Tibial artery (tissue), 4 donors: ENCODE data around the gene PPFIA2.

ENCODE experiments used
- DNase-seq, 2 donors: peaks; one replicate each; pipeline ENCODE4 v3.0.0-alpha.2; 2019
- H3K27ac ChIP-seq, 2 donors: fragments of 200-600 bp; sonication (generic) in 1 of 2; 1 replicate in 1 of 2; 2 replicates in 1 of 2; pipeline ENCODE4 v1.5.1; 2018 to 2019; ENCODE audit warnings: mild to moderate bottlenecking in 1 of 2
- H3K27me3 ChIP-seq, 2 donors: fragments of 200-600 bp; sonication (generic) in 1 of 2; one replicate each; pipeline versions ENCODE4 v1.5.1 to v1.6.0; 2016 to 2019
- H3K36me3 ChIP-seq, 3 donors: fragments of 200-600 bp; sonication (generic) in 2 of 3; one replicate each; pipeline ENCODE4 v1.5.1; 2016 to 2019; ENCODE audit warnings: mild to moderate bottlenecking in 2 of 3
- H3K4me1 ChIP-seq, 4 donors: fragments of 200-600 bp; sonication (generic) in 2 of 4; 1 replicate in 3 of 4; 2 replicates in 1 of 4; pipeline ENCODE4 v1.5.1; 2016 to 2019
- H3K4me3 ChIP-seq, 2 donors: fragments of 200-600 bp; sonication (generic) in 1 of 2; 1 replicate in 1 of 2; 2 replicates in 1 of 2; pipeline ENCODE4 v1.5.1; 2018 to 2019; ENCODE audit warnings: mild to moderate bottlenecking in 2 of 2
- H3K9me3 ChIP-seq, 3 donors: fragments of 200-600 bp; sonication (generic) in 1 of 3; one replicate each; pipeline ENCODE4 v1.5.1; 2016 to 2019
- intact Hi-C: fragments of 100-400 bp; cut with DNase I; formaldehyde crosslinking; loops from one replicate; pipeline ENCODE4 v1.15.0; 2023; ENCODE audit warnings: low total_unique reads
- TF ChIP-seq, protein P1 (sequence below), 2 experiments: fragments of 200-600 bp in 1 of 2; fragments of 450-650 bp in 1 of 2; IDR thresholded peaks; one replicate each; pipeline ENCODE4 v1.5.1; 2017 to 2019; ENCODE audit warnings: antibody characterized with exemption in 2 of 2, mild to moderate bottlenecking in 1 of 2, moderate library complexity in 1 of 2

Gene PPFIA2

DNA sequence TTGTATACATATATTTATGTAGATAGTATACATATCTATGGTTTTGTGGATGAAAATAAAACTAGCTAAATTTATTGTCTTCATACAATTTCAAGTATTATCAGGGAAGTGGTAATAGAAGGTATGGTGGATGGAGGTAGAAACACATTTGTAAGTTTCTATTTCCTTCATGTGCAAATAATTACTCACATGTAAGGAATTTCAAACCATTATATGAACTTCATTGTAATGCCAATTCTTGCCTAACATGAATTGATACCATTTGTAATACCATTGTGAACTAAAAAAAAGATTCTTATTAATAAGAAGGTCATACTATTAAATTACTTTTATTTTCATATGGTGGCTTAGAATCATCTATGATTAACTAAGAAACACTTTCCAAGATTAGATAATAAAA is 20.1 kb upstream of the PPFIA2 start:
- H3K9me3 ChIP-seq, result no peaks in the 10 kb centered on the region
- TF ChIP-seq, protein P1, sequence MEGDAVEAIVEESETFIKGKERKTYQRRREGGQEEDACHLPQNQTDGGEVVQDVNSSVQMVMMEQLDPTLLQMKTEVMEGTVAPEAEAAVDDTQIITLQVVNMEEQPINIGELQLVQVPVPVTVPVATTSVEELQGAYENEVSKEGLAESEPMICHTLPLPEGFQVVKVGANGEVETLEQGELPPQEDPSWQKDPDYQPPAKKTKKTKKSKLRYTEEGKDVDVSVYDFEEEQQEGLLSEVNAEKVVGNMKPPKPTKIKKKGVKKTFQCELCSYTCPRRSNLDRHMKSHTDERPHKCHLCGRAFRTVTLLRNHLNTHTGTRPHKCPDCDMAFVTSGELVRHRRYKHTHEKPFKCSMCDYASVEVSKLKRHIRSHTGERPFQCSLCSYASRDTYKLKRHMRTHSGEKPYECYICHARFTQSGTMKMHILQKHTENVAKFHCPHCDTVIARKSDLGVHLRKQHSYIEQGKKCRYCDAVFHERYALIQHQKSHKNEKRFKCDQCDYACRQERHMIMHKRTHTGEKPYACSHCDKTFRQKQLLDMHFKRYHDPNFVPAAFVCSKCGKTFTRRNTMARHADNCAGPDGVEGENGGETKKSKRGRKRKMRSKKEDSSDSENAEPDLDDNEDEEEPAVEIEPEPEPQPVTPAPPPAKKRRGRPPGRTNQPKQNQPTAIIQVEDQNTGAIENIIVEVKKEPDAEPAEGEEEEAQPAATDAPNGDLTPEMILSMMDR (IDR thresholded peaks at IDR 0.05), result no peak
- intact Hi-C loops, result no loop called here
- H3K4me1 ChIP-seq, result no peaks in the 10 kb centered on the region
- no peaks in the 10 kb centered on the region for H3K36me3 ChIP-seq
- H3K27me3 ChIP-seq, result no peaks in the 10 kb centered on the region
- no peak overlapping the region for H3K27ac ChIP-seq
- DNase-seq, result no peak
- no peak overlapping the region for H3K4me3 ChIP-seq

DNA sequence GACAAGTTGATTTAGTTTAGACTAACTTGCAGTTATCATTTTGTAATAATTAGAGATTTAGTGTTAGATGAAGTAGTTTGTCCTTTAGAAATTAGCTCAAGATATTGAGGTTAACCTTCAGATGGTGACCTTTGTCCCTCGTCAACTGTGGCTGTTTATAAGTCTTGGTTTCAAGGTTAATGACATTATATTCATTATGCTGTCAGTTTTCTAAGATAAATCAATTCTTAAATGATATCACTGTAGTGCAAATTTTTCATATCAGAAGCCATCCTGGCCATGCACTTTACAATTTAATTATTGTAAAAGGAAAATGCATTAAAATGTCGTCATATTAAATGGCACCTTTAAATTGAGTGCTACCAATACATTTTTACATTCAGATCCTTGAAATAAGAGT is 19.6 kb upstream of the PPFIA2 start:
- TF ChIP-seq, protein P1 (IDR thresholded peaks at IDR 0.05), result no peak
- no peaks in the 10 kb centered on the region for H3K36me3 ChIP-seq
- intact Hi-C loops, result no loop called here
- no peaks in the 10 kb centered on the region for H3K9me3 ChIP-seq
- H3K27me3 ChIP-seq, result no peaks in the 10 kb centered on the region
- H3K27ac ChIP-seq, result no peak overlapping the region
- H3K4me3 ChIP-seq, result no peak overlapping the region
- no peaks in the 10 kb centered on the region for H3K4me1 ChIP-seq
- DNase-seq, result no peak

DNA sequence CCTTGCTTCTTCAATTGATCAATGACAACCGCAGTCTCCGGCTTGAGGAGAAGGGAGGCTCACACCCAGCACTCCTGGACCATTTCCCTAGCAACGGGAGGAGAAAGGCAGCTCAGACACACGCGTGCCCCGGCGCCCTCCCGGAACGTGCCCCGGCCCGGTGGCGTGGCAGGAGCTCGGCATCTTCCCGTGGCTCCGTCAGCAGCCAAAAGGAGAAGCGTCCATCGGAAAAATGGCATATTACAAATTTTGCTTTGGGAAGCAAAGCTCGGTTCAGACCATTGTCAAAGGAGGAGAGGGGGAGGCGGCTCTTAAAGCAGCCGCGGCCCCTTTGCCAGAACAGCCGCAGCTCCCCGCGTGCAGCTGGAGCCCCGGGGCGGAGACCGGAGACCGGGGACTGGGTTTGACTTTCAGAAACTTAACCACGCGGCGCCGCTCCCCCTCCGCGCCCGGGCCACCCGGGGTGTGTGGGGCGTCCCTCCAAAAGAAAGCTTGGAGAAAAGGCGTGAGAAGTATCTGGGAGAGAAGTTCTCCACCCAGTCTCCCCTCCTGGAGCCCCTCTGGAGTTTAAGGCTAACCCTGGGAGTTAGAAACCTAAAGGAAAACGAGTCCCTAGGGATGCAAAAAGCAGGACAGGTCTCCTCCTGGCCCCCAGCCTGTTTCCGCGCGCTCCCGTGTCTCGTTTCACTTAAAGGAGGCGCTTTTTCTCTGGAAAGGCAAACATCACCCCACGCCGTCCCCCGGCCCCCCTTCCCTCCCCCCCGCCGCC is 545 bp downstream of the PPFIA2 start:
- Histone ChIP-seq H3K4me1 (peaks cover 0 to 27% (median 0%) of the 10 kb centered on the region in 4 donors), H3K27me3 (no peaks in the 10 kb centered on the region), H3K27ac (peak overlapping the region; percentile 63 to 73), H3K4me3 (peak overlapping the region; percentile 61 to 80), H3K9me3 (no peaks in the 10 kb centered on the region), H3K36me3 (no peaks in the 10 kb centered on the region)
- TF ChIP-seq, protein P1 (IDR thresholded peaks at IDR 0.05), result no peak
- DNase-seq, result peak; percentile 30 to 69
- intact Hi-C loops, result loop anchor here (2.0 kb wide), 1 partner anchor 60 kb away; no protein-coding TSS in a partner anchor

DNA sequence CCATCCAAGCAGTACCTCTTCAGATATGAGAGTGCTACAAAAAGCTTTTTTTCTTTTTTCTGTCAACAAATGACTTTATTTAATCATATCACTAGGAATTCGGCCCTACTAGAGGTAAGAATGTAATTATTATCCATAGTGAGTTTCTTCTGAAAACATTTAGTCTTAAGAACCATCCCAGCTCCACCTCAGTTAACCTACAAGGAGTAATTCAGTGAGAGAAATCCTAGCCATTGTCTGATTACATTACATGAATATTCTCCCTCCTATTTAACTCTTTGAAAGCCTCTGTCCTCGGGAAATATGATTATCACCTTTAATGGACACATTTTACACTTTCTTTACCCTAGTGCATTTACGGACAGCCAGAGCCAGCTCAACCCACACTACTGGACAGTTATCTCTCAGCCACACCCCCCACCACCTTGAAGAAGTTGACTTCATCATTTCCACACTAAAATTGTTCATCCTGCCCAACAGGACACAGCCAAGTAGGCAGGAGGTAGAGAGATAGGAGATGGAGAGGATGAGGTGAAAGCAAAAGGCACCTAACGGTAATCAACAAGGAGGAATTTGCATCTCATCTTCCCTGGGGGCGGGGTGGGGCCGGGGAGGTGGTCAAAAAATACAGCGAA is 1.3 kb downstream of the PPFIA2 start:
- Histone ChIP-seq H3K4me1 (peaks cover 0 to 27% (median 0%) of the 10 kb centered on the region in 4 donors), H3K9me3 (no peaks in the 10 kb centered on the region), H3K36me3 (no peaks in the 10 kb centered on the region), H3K4me3 (peak overlapping the region; percentile 61 to 80), H3K27ac (peak overlapping the region; percentile 63 to 73), H3K27me3 (no peaks in the 10 kb centered on the region)
- no peak for DNase-seq
- intact Hi-C loops, result loop anchor here (2.0 kb wide), 1 partner anchor 61 kb away; no protein-coding TSS in a partner anchor
- TF ChIP-seq, protein P1 (IDR thresholded peaks at IDR 0.05), result no peak

DNA sequence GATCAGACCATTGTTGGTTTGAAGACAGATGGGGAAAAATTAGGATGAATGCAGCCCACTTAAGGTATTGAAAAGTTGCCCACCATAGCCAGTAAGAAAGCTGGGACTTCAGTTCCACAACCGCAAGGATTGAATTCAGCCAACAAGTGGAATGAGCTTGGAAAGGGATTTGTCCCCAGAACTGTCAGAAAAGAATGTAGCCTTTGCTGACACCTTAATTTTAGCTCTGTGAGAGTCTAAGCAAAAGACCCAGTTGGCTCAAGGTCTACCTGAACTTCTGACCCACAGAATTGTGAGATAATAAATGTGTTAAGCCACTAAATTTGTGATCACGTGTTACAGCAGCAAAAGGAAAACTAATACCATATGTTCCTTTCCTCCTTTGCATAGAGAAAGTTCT is 29.4 kb downstream of the PPFIA2 start:
- no peaks in the 10 kb centered on the region for H3K9me3 ChIP-seq
- intact Hi-C loops, result no loop called here
- no peaks in the 10 kb centered on the region for H3K4me1 ChIP-seq
- no peak for DNase-seq
- no peak overlapping the region for H3K4me3 ChIP-seq
- no peaks in the 10 kb centered on the region for H3K27me3 ChIP-seq
- no peak overlapping the region for H3K27ac ChIP-seq
- TF ChIP-seq, protein P1 (IDR thresholded peaks at IDR 0.05), result no peak
- no peaks in the 10 kb centered on the region for H3K36me3 ChIP-seq
